HG03196 (cell line): Measurements from ENCODE around the gene ALDH16A1.

Experiments
- ATAC-seq: cut with Tn5 transposase; IDR thresholded peaks from one replicate; pipeline ENCODE4 v1.9.1; 2021; ENCODE audit not compliant: unreplicated experiment

ALDH16A1 gene

DNA sequence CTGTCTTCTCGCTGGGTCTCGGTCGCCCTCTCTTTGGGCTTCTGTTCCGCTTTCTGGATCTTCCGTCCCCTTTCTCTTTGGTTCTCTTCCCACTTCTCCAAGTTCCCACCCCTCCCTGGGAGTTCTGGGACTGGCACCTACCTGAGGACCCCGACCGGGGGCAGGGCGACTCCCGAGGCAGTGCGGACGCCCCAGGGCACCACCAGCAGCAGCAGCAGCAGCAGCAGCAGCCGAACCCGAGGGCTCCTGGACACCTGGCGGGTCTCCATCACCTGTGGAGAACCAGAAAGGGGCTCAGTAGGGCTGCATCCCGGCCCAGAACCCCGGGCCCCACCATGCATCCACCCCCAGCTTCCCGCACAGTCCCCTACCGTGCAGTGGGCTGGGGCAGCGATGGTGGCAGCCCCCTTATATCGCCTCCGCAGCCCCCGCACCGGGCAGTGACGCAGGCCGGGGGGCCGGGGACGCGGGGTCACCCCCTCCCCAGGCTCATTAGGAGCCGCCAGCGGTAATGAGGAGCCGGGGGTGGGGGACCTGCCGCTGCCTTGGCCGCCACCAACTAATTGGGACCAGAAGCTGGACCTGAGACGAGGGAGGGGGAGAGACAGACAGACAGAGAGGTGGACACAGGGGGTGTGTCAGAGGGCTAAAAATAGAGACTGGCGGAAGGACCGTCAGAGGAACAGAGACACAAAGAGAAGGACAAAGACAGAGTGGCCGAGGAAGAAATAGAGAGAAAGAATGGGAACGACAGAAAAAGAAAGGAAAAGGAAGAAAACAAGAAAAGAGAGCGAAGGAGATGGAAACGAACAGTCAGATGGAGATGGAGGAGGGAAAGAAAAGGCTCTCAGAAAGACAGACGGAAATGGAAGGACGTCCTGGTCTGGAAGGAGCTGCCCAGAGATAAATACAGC, 29.7 kb upstream of the ALDH16A1 start, which contains the start of gene PTH2:
Gene PTH2, minus strand, starts transcription at position 371 of the 914 bp plus-strand sequence. Its CDS starts 102 bp downstream, at position 269.
- ATAC-seq, result no peak

GRCh38 chr19:49423985-49424303, 29.1 kb upstream of the ALDH16A1 start:
- no peak for ATAC-seq

DNA sequence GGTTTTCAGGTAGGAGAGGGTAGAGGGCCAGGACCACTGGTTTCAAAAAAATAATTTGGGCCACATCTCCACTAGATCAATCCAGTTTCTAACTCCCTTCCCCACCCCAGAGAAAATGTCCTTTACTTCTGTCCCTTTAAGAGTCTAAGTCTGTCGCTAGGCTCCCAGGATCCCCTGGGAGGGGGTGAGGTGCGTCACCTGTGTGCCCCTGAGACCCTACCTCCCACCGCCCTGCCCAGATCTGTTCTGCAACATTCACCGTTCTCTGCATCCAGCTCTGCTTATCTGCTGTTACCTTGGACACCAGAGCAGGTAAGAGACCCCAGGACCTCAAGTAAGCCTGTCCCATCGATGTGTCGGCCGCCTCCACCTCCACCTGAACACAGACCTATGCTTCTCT, 27.8 kb upstream of the ALDH16A1 start, which contains the start of gene GFY:
Gene GFY, plus strand, starts transcription at position 211 of the 400 bp plus-strand sequence. CDS start 1,043 bp downstream, outside the sequence.
- no peak for ATAC-seq

DNA sequence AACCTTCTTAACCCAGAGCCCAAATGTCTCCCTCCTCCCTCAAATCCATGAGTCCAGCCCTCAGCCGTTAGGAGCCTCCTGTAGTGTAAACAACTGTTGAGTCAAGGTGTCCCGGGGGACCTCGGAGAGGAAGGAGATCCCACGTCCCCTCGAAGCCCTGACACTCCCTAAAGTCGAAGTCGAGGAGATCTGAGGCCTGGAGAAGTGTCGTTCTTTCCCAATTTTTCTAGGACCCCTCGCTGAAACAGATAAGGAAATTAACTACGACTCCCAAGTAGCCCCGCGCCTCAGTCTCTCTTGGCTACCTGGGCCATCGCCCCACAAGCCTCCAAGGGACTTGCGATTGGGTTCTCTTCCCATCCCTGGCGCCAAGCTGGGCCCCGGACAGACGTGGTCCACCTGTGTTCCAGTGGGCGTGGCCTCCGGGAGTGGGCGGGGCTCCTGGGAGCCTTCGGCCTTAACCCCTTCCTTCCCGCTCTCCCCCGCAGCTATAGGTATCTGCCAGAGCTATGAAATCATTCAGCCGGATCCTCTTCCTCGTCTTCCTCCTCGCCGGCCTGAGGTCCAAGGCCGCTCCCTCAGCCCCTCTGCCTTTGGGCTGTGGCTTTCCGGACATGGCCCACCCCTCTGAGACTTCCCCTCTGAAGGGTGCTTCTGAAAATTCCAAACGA, 27.0 kb upstream of the ALDH16A1 start:
- ATAC-seq, result no peak

GRCh38 chr19:49427339-49427738, 25.7 kb upstream of the ALDH16A1 start:
- ATAC-seq, result no peak

DNA sequence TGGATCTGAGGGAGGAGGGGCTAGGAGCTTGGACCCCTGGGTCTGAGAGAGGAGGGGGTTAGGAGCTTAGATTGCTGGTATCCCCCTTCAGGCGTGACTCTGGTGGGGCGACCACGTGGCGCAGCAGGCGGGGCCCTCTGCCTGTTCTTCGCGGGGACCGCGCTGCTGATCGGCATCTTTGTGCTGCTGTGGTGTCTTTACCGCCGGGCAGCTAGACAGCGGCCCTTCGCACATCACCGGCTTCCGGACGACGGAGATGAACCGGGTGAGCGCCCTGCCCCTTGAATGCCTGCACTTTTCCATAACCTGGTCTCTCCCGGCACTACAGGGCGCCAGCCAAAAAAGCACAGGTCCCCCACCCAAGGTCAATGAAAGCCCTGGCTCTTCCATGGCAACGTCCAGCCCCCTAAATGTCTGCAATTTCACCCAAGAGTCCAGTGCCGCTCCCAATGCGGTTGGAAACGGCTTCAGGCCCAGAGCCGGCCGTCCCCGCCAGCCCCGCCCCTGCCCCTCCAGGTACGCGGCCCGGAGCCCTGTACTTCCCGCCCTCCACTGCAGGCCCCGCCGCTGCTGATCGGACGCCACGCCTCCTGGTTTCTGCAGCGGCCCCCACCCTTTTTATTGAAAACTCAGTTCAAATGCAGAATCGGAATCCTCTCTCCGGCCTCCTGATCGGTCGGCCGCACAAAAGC, 25.0 kb upstream of the ALDH16A1 start:
- no peak for ATAC-seq

GRCh38 chr19:49428547-49429451, 24.2 kb upstream of the ALDH16A1 start:
- ATAC-seq, result no peak

GRCh38 chr19:49430172-49430677, 22.8 kb upstream of the ALDH16A1 start:
- no peak for ATAC-seq

DNA sequence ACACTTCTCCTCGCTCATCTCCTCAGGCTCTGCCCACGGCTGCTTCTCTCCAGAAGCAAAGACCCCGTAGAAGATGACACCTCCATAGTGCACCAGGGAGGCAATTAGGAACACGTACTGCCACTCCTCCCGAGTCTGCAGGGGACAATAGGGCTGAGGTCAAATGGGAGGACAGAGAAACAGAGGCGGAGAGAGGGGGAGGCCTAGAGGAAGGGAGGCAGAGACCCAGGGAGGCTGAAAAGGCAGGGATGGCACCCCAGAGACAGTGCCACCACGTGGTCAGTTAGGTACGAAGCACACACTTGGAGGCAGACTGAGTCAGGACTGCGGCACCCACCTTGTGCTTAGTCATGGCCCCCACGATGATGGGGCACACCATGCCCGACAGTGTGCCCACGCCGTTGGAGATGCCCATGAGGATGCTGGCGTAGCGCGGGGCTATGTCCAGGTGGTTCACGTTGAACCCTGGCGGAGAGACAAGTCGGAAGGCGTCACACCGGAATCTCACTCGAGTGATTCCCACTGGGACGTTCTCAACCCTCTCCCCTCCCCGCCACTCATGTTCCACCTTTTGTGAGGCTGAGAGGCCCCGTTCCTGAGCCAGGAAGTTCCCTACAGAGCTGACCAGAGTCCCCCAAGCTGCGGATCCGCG, 22.2 kb upstream of the ALDH16A1 start:
- no peak for ATAC-seq

DNA sequence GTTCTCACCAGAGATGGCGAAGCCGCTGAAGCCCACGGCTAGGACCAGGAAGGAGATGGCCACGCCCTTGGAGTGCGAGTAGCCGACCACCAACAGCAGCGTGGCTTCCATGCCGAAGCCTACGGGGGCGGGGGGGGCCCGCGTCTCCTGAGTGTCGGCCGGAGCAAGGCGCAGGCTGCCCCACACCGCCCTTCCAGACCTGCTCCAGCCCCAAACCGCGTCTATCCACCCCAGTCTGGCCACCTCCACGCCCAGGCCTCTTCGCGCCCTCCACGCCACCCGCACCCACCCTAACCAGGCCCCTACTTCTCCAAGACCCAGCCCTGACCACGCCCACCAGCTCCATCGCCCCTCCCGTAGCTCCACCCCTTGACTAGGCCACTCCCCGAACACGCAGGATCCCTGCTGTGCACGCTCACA, 21.7 kb upstream of the ALDH16A1 start:
- no peak for ATAC-seq

GRCh38 chr19:49432141-49433073, 20.6 kb upstream of the ALDH16A1 start:
- no peak for ATAC-seq

GRCh38 chr19:49433240-49433901, 19.7 kb upstream of the ALDH16A1 start:
- ATAC-seq, result no peak

GRCh38 chr19:49434907-49435583, 18.0 kb upstream of the ALDH16A1 start:
- ATAC-seq, result no peak

- no peak for ATAC-seq
Observed at GRCh38 chr19:49435670-49436069, 17.4 kb upstream of the ALDH16A1 start.

DNA sequence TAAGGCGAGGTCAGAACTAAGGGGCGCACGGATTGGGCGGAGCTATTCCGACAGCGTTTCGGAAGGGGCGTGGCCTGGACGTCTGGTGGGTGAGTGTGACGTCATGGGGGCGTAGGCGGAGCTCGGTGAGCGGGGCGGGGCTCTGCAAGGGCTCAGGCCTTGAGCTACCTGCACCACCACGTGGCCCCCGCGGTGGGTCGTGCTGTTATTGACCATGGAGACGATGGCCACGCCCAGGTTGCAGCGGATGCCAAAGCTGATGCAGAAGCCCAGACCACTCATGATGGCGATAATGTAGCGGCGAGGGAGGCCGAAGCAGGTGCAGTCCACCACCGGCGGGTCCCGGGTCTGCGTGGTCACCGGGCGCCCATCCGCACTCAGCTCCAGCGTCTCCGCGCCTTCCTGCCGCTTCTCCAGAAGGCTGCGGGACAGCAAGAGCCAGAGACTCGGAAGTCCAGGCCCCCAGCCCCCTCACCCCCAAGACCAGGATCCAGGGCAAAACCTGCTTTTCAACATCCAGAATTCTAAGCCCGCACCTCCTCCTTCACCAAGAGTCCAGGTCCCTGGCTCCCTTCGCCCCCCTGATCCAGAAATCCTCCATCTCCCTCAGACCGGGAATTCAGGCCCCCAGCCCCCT, 16.5 kb upstream of the ALDH16A1 start:
- ATAC-seq, result no peak

- ATAC-seq, result no peak
Observed at GRCh38 chr19:49437231-49437630, 15.8 kb upstream of the ALDH16A1 start.

- ATAC-seq, result no peak
Observed at GRCh38 chr19:49438261-49438660, 14.8 kb upstream of the ALDH16A1 start.
